Endothelial cell of umbilical vein (primary cell): ENCODE data around the gene FAM237B. TPM values are rescaled to one million over a fixed set of nuclear protein-coding genes. Genes with fewer than 3 reads are reported as not detected.

ENCODE experiments used
- BruUV-seq: library from RNA; stranded (reverse); fragments of 400-500 nt; replicated peaks from 2 replicates; lab custom pipeline; 2021; lab: Mats Ljungman, UMichigan
- CTCF ChIA-PET: fragments of 300-600, 350-600 bp; sonication (Branson Sonifier 250); formaldehyde crosslinking; loops from one replicate; lab custom pipeline; 2021; ENCODE audit warnings: antibody characterized with exemption, inconsistent platforms; lab: Charles Lee
- POLR2A ChIA-PET: fragments of 300-600, 350-600 bp; sonication (Branson Sonifier 250); formaldehyde crosslinking; loops from one replicate; lab custom pipeline; 2021; ENCODE audit warnings: antibody characterized with exemption, inconsistent platforms; lab: Charles Lee
- DNase-seq: peaks from one replicate; pipeline ENCODE4 v3.0.0-alpha.2; 2011; ENCODE audit warnings: low read depth, low spot score
- FAIRE-seq: peaks from 2 replicates; lab custom pipeline; 2011; peaks lifted over from hg19 to GRCh38; lab: Jason Lieb, UNC
- H2AFZ ChIP-seq: 2 replicates; pipeline ENCODE4 v1.6.0; 2012; ENCODE audit warnings: low read depth, low read length, control low read depth, inconsistent platforms
- H3K27ac ChIP-seq: 2 replicates; pipeline ENCODE4 v1.5.1; 2011; ENCODE audit warnings: low read depth, mild to moderate bottlenecking, control low read depth, low read length, moderate library complexity; ENCODE audit not compliant: insufficient read depth
- H3K27me3 ChIP-seq, 2 experiments: 2 replicates each; pipeline versions ENCODE4 v1.6.0 to v1.6.1; 2011; ENCODE audit warnings: low read length in 2 of 2, mixed read lengths in 1 of 2; ENCODE audit not compliant: control insufficient read depth in 2 of 2, insufficient read depth in 2 of 2
- H3K36me3 ChIP-seq, 2 experiments: 2 replicates in 1 of 2; 3 replicates in 1 of 2; pipeline ENCODE4 v1.5.1; 2011; ENCODE audit warnings: low read length in 2 of 2, mild to moderate bottlenecking in 1 of 2, moderate library complexity in 1 of 2; ENCODE audit not compliant: control insufficient read depth in 2 of 2, insufficient read depth in 2 of 2; ENCODE audit errors: extremely low read depth in 1 of 2
- H3K4me1 ChIP-seq: 3 replicates; pipeline ENCODE4 v1.5.1; 2011; ENCODE audit warnings: mild to moderate bottlenecking, low read length; ENCODE audit not compliant: control insufficient read depth, insufficient read depth; ENCODE audit errors: extremely low read depth
- H3K4me2 ChIP-seq: 2 replicates; pipeline ENCODE4 v1.6.1; 2011; ENCODE audit warnings: low read length, control low read depth, mixed read lengths; ENCODE audit not compliant: insufficient read depth
- H3K4me3 ChIP-seq, 3 experiments: fragments of 200-600 bp in 1 of 3; sonication (generic), shearing (Covaris generic) in 1 of 3; replicated peaks in 1 of 3; 2 replicates each; pipeline ENCODE4 v1.5.1; 2011 to 2016; ENCODE audit warnings: control low read depth in 3 of 3, low read length in 3 of 3, mild to moderate bottlenecking in 2 of 3, inconsistent platforms in 1 of 3, low read depth in 1 of 3, moderate library complexity in 1 of 3; ENCODE audit not compliant: insufficient read depth in 1 of 3
- H3K79me2 ChIP-seq: 2 replicates; pipeline ENCODE4 v1.6.0; 2012; ENCODE audit warnings: low read length, inconsistent platforms; ENCODE audit not compliant: control insufficient read depth, insufficient read depth
- H3K9ac ChIP-seq: replicated peaks from 2 replicates; pipeline ENCODE3; 2011; ENCODE audit warnings: low read length, control low read depth; ENCODE audit not compliant: insufficient read depth; ENCODE audit errors: extremely low read depth
- H3K9me1 ChIP-seq: replicated peaks from 3 replicates; pipeline ENCODE4 v1.6.0; 2011; ENCODE audit warnings: mild to moderate bottlenecking, low read length; ENCODE audit not compliant: control insufficient read depth, insufficient read depth; ENCODE audit errors: extremely low read depth
- H3K9me3 ChIP-seq: replicated peaks from 2 replicates; pipeline ENCODE4 v1.5.1; 2012; ENCODE audit warnings: low read length, inconsistent platforms; ENCODE audit not compliant: control insufficient read depth, insufficient read depth
- H4K20me1 ChIP-seq: replicated peaks from 2 replicates; pipeline ENCODE3; 2011; ENCODE audit warnings: mild to moderate bottlenecking, low read length; ENCODE audit not compliant: control insufficient read depth, insufficient read depth; ENCODE audit errors: extremely low read depth
- CTCF ChIP-seq, 2 donors: IDR thresholded peaks; 1 replicate in 1 of 2; 2 replicates in 1 of 2; pipeline ENCODE4 v1.5.1; 2011; ENCODE audit warnings: low read length in 2 of 2, mild to moderate bottlenecking in 2 of 2, moderate library complexity in 2 of 2, control low read depth in 1 of 2, inconsistent platforms in 1 of 2, low read depth in 1 of 2; ENCODE audit not compliant: insufficient read depth in 1 of 2; ENCODE audit errors: extremely low read depth in 1 of 2
- EZH2 ChIP-seq: IDR thresholded peaks from 2 replicates; pipeline ENCODE4 v1.6.1; 2012; ENCODE audit warnings: borderline replicate concordance, low read depth, mild to moderate bottlenecking, moderate library complexity, low read length, inconsistent platforms; ENCODE audit not compliant: severe bottlenecking
- FOS ChIP-seq: IDR thresholded peaks from 2 replicates; pipeline ENCODE4 v1.6.1; 2011; ENCODE audit warnings: mild to moderate bottlenecking, low read length, moderate library complexity, borderline replicate concordance; ENCODE audit not compliant: insufficient read depth
- GATA2 ChIP-seq: IDR thresholded peaks from 2 replicates; pipeline ENCODE4 v1.7.0; 2011; ENCODE audit warnings: low read depth, mild to moderate bottlenecking, moderate library complexity, mixed read lengths, low read length; ENCODE audit not compliant: insufficient read length, insufficient read depth
- JUN ChIP-seq: IDR thresholded peaks from 2 replicates; pipeline ENCODE4 v1.6.1; 2011; ENCODE audit warnings: borderline replicate concordance, low read depth; ENCODE audit not compliant: insufficient read length, insufficient read depth
- MAX ChIP-seq: IDR thresholded peaks from 2 replicates; pipeline ENCODE4 v1.6.1; 2011; ENCODE audit not compliant: insufficient read depth, insufficient read length
- MYC ChIP-seq: IDR thresholded peaks from one replicate; pipeline ENCODE4 v1.6.1; 2011; ENCODE audit warnings: mild to moderate bottlenecking, low read depth, low read length
- POLR2A ChIP-seq: IDR thresholded peaks from 2 replicates; pipeline ENCODE4 v1.6.1; 2012; ENCODE audit warnings: low read depth, mild to moderate bottlenecking, control low read depth, low read length
- POLR2AphosphoS5 ChIP-seq: IDR thresholded peaks from 2 replicates; pipeline ENCODE4 v1.6.1; 2012; ENCODE audit warnings: low read depth, mild to moderate bottlenecking, control low read depth, low read length, moderate library complexity; ENCODE audit not compliant: insufficient read depth
- dilution Hi-C: fragments of 300-500 bp; cut with MboI; formaldehyde crosslinking; loops from one replicate; pipeline ENCODE4 v1.15.0; 2019; ENCODE audit warnings: low sequenced_read_pairs; ENCODE audit not compliant: extremely low pct_ligation_motif_present
- intact Hi-C: fragments of 100-400 bp; cut with micrococcal nuclease; formaldehyde crosslinking; loops from one replicate; pipeline ENCODE4 v1.10.0; 2022
- polyA plus RNA-seq, 4 experiments: library from polyadenylated mRNA; depleted of rRNA in 3 of 4; stranded (reverse) in 3 of 4; unstranded in 1 of 4; fragments of >200 nt; gene quantifications; 2 replicates each; pipeline versions ENCODE4 v1.2.1 to v1.2.3, GENCODE V29; 2011 to 2012; ENCODE audit warnings: missing spikeins in 1 of 4
- total RNA-seq: library from RNA; stranded (reverse); gene quantifications from 2 replicates; pipeline ENCODE4 v1.2.3, GENCODE V29; 2021

FAM237B gene
- total and polyA plus RNA-seq, 2 donors (not counting 3 experiments of a cell fraction or from before 2014, with no cell fraction given): not detected

- TF ChIP-seq GATA2: no peak
- TF ChIP-seq FOS: no peak
- H3K4me3 ChIP-seq: no peak overlapping the region
- no peak overlapping the region for H3K9ac ChIP-seq
- H3K9me1 ChIP-seq: no peaks in the 10 kb centered on the region
- no peaks in the 10 kb centered on the region for H3K79me2 ChIP-seq
- H3K4me2 ChIP-seq: no peak overlapping the region
- DNase-seq: no peak
- BruUV-seq: no TSS peak
- no peaks in the 10 kb centered on the region for H4K20me1 ChIP-seq
- dilution Hi-C loops (no loop called here), intact Hi-C loops (loop anchor here (2.0 kb wide), 1 partner anchor 13 kb away; no protein-coding TSS in a partner anchor)
- H2AFZ ChIP-seq: no peak overlapping the region
- no peaks in the 10 kb centered on the region for H3K27me3 ChIP-seq
- ChIA-PET CTCF (no interaction called here), POLR2A (no interaction called here)
- FAIRE-seq: no peak
- H3K36me3 ChIP-seq: no peaks in the 10 kb centered on the region
- no peaks in the 10 kb centered on the region for H3K9me3 ChIP-seq
- H3K27ac ChIP-seq: no peak overlapping the region
- H3K4me1 ChIP-seq: peaks cover 2% of the 10 kb centered on the region
Observed at GRCh38 chr7:90271753-90272152, 49.4 kb downstream of the FAM237B start.

GRCh38 chr7:90270431-90271178 is 50.5 kb downstream of the FAM237B start:
- no peak overlapping the region for H3K9ac ChIP-seq
- no peak overlapping the region for H2AFZ ChIP-seq
- H3K79me2 ChIP-seq: no peaks in the 10 kb centered on the region
- H3K4me2 ChIP-seq: no peak overlapping the region
- H3K9me3 ChIP-seq: no peaks in the 10 kb centered on the region
- DNase-seq (no peak), FAIRE-seq (no peak)
- no TSS peak for BruUV-seq
- no peak overlapping the region for H3K4me3 ChIP-seq
- H4K20me1 ChIP-seq: no peaks in the 10 kb centered on the region
- peaks cover 8% of the 10 kb centered on the region for H3K4me1 ChIP-seq
- no peaks in the 10 kb centered on the region for H3K27me3 ChIP-seq
- TF ChIP-seq JUN (no peak), MAX (no peak), CTCF (IDR thresholded peaks at IDR 0.05; ENCODE audit: extremely low read depth in 1 of 2, insufficient read depth in 1 of 2, low read depth in 1 of 2, low read length in 2 of 2) (no peak), MYC (no peak), POLR2A (no peak), GATA2 (no peak), FOS (no peak), POLR2AphosphoS5 (no peak), EZH2 (no peak)
- POLR2A ChIA-PET: no interaction called here
- CTCF ChIA-PET: interaction anchor here (0.8 kb wide), 1 partner anchor 157 kb away, joined by 4 read pairs; no protein-coding TSS in a partner anchor
- intact Hi-C loops (loop anchor here (2.0 kb wide), 1 partner anchor 14 kb away; no protein-coding TSS in a partner anchor), dilution Hi-C loops (no loop called here)
- H3K36me3 ChIP-seq: no peaks in the 10 kb centered on the region
- no peaks in the 10 kb centered on the region for H3K9me1 ChIP-seq
- no peak overlapping the region for H3K27ac ChIP-seq
